Calu3 (cell line): ENCODE measurements around the gene HMOX1. TPM values are rescaled to one million over a fixed set of nuclear protein-coding genes. Genes with fewer than 3 reads are reported as not detected.

ENCODE experiments used
- Bru-seq: library from RNA; stranded (reverse); fragments of 400-500 nt; gene quantifications from one replicate; lab custom pipeline; 2021; lab: Mats Ljungman, UMichigan
- BruChase-seq, 2 experiments: library from RNA; stranded (reverse); fragments of 400-500 nt; gene quantifications; one replicate each; lab custom pipeline; 2021; lab: Mats Ljungman, UMichigan
- BruUV-seq: library from RNA; stranded (reverse); fragments of 400-500 nt; replicated peaks from 2 replicates; lab custom pipeline; 2021; lab: Mats Ljungman, UMichigan
- CTCF ChIA-PET: fragments of 300-600 bp; sonication (Branson Sonifier 250); formaldehyde crosslinking; loops from one replicate; lab custom pipeline; 2022; ENCODE audit warnings: antibody characterized with exemption; lab: Charles Lee
- DNase-seq: peaks from one replicate; pipeline ENCODE4 v3.0.0; 2022
- H3K27ac Mint-ChIP-seq: one replicate; pipeline ENCODE4 v1.8.0; 2022; ENCODE audit warnings: mixed read lengths; ENCODE audit not compliant: unreplicated experiment
- H3K27me3 Mint-ChIP-seq: one replicate; pipeline ENCODE4 v1.8.0; 2022; ENCODE audit warnings: mixed read lengths; ENCODE audit not compliant: unreplicated experiment
- H3K36me3 Mint-ChIP-seq: one replicate; pipeline ENCODE4 v1.8.0; 2022; ENCODE audit warnings: mild to moderate bottlenecking, moderate library complexity, mixed read lengths; ENCODE audit not compliant: insufficient read depth, unreplicated experiment
- H3K4me1 Mint-ChIP-seq: one replicate; pipeline ENCODE4 v1.8.0; 2022; ENCODE audit warnings: mild to moderate bottlenecking, low read depth, mixed read lengths; ENCODE audit not compliant: unreplicated experiment
- H3K4me3 Mint-ChIP-seq: one replicate; pipeline ENCODE4 v1.8.0; 2022; ENCODE audit warnings: mild to moderate bottlenecking, low read depth, moderate library complexity, mixed read lengths; ENCODE audit not compliant: unreplicated experiment
- H3K9me3 Mint-ChIP-seq: one replicate; pipeline ENCODE4 v1.8.0; 2022; ENCODE audit warnings: low read depth, mixed read lengths; ENCODE audit not compliant: unreplicated experiment
- CTCF ChIP-seq: fragments of 200-600 bp; IDR thresholded peaks from one replicate; pipeline ENCODE4 v1.8.0; 2022; ENCODE audit warnings: antibody characterized with exemption; ENCODE audit not compliant: unreplicated experiment
- intact Hi-C: fragments of 100-400 bp; cut with micrococcal nuclease; formaldehyde crosslinking; loops from one replicate; pipeline ENCODE4 v1.10.0; 2022; ENCODE audit not compliant: unreplicated experiment
- long read RNA-seq: library from polyadenylated mRNA; stranded (forward); transcript quantifications from one replicate; pipeline ENCODE4 v2.0.0, GENCODE V29; 2022
- total RNA-seq: library from RNA; stranded (reverse); gene quantifications from 2 replicates; pipeline ENCODE4 v1.2.3, GENCODE V29; 2022

Gene HMOX1
- total RNA-seq = 0.73 and 0.85 TPM in 2 replicates
- percentile 14 among the genes with signal in this experiment for Bru-seq, nascent RNA
- BruChase-seq, experiment 1, labeled RNA remaining after a 6-hour chase = percentile 18 among the genes with signal in this experiment
- BruChase-seq, experiment 2, labeled RNA remaining after a 2-hour chase = percentile 17 among the genes with signal in this experiment
- long read RNA-seq = 0 reads

- intact Hi-C loops = no loop called here
- BruUV-seq = no TSS peak
- Mint-ChIP-seq H3K4me1 (peaks cover 46% of the 10 kb centered on the region), H3K4me3 (peak within 1 kb of the TSS; percentile 70), H3K36me3 (peaks cover 31% of the 10 kb centered on the region), H3K9me3 (no peaks in the 10 kb centered on the region), H3K27me3 (no peaks in the 10 kb centered on the region), H3K27ac (peak within 1 kb of the TSS; percentile 56)
- peak; percentile 80 for DNase-seq
- TF ChIP-seq CTCF = no peak
- CTCF ChIA-PET = interaction anchor here (0.5 to 0.8 kb wide), 3 partner anchors 9 to 72 kb away, joined by 3 to 6 read pairs (median 3); no protein-coding TSS in a partner anchor
Measured at GRCh38 chr22:35380537-35381423, at the start of gene HMOX1. TSS of gene HMOX1 (plus strand) at chr22:35381096. CDS start at chr22:35381174, 78 bp downstream.

- Mint-ChIP-seq H3K9me3 (no peaks in the 10 kb centered on the region), H3K27me3 (no peaks in the 10 kb centered on the region), H3K4me3 (no peak overlapping the region), H3K4me1 (no peaks in the 10 kb centered on the region), H3K27ac (no peak overlapping the region), H3K36me3 (peaks cover 37% of the 10 kb centered on the region)
- no TSS peak for BruUV-seq
- no peak for TF ChIP-seq CTCF
- CTCF ChIA-PET = no interaction called here
- intact Hi-C loops = no loop called here
- DNase-seq = no peak
Measured at GRCh38 chr22:35332278-35332677, 48.6 kb upstream of the HMOX1 start.

GRCh38 chr22:35333220-35333619, 47.7 kb upstream of the HMOX1 start:
- intact Hi-C loops = no loop called here
- Mint-ChIP-seq H3K27ac (no peak overlapping the region), H3K36me3 (peaks cover 38% of the 10 kb centered on the region), H3K4me1 (no peaks in the 10 kb centered on the region), H3K27me3 (no peaks in the 10 kb centered on the region), H3K9me3 (no peaks in the 10 kb centered on the region), H3K4me3 (no peak overlapping the region)
- no peak for TF ChIP-seq CTCF
- DNase-seq = no peak
- no TSS peak for BruUV-seq
- CTCF ChIA-PET = no interaction called here

GRCh38 chr22:35334004-35334403, 46.9 kb upstream of the HMOX1 start:
- H3K27me3 Mint-ChIP-seq = no peaks in the 10 kb centered on the region
- no peak for DNase-seq
- intact Hi-C loops = no loop called here
- no peak overlapping the region for H3K27ac Mint-ChIP-seq
- no peak overlapping the region for H3K4me3 Mint-ChIP-seq
- H3K36me3 Mint-ChIP-seq = peaks cover 31% of the 10 kb centered on the region
- CTCF ChIA-PET = no interaction called here
- TF ChIP-seq CTCF = no peak
- no peaks in the 10 kb centered on the region for H3K4me1 Mint-ChIP-seq
- BruUV-seq = no TSS peak
- H3K9me3 Mint-ChIP-seq = no peaks in the 10 kb centered on the region
